ENCODE measurements around the gene CGRRF1. TPM values are rescaled to one million over a fixed set of nuclear protein-coding genes. Genes with fewer than 3 reads are reported as not detected.
A peak's percentile ranks its signal among the peaks of the same experiment; 100 is the strongest.

Gene CGRRF1
- total and polyA plus RNA-seq, 2 of the 13 experiments (the other 11 are each of a cell fraction or from before 2014, with no cell fraction given), result 16.8 to 18.2 TPM

DNA sequence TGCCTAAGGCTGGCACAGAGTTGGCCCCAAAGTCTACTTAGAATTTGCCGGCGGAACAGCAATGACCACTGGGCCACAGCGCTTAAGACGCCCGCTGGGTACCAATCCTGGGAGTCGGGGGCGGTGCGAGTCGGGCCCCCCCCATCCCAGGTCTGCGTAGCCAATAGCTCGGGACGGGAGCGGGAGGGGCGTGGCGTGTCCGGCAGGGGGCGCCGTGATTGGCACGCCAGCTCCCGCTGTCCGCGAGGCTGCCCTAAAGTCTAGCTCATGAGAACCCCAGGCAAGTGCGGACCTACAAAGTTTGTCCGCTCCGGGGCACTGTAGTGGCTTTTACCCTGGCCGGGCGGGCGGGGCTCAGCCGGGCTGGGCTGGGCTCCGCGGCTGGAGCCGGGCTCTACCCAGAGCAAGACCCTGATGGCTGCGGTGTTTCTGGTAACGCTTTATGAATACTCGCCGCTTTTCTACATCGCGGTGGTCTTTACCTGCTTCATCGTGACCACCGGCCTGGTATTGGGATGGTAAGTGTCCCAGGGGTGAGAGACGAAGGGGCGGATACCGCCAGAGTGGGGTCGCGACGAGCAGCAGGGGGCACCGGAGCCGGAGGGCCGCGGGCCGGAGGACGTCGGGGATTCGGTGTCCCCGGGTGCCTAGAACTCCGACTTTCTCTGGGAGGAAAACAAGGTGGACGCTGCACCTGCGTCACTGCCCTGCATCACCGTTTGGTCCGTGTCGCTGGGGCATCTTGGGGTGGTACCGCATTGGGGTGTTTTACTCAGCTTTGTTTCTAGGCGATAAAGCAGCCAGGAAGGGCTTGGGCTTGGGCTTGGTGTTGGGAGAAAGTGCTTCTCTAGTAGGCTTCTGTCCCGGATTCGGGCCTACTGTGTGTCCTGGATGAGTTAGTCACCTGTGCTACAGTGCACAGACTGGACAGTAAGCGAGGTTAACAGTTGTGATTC lies at the start of gene CGRRF1 (continued):
- peak; percentile 64; the same call in 1 of the 2 replicates for TF ChIP-seq KDM5B (CRISPR knock-in tag; IDR thresholded peaks at IDR 0.05; ENCODE audit: borderline replicate concordance)
- TF ChIP-seq FOXJ3 (CRISPR knock-in tag; IDR thresholded peaks at IDR 0.05; ENCODE audit: borderline replicate concordance), result peak; percentile 58; the same call in 1 of the 2 replicates
- peak; percentile 62; the same call in 1 of the 2 replicates for TF ChIP-seq ZNF766 (CRISPR knock-in tag; IDR thresholded peaks at IDR 0.05; ENCODE audit: borderline replicate concordance)
- peak; percentile 51; the same call in 1 of the 2 replicates for TF ChIP-seq MIXL1 (CRISPR knock-in tag; IDR thresholded peaks at IDR 0.05)
- TF ChIP-seq, protein P1, sequence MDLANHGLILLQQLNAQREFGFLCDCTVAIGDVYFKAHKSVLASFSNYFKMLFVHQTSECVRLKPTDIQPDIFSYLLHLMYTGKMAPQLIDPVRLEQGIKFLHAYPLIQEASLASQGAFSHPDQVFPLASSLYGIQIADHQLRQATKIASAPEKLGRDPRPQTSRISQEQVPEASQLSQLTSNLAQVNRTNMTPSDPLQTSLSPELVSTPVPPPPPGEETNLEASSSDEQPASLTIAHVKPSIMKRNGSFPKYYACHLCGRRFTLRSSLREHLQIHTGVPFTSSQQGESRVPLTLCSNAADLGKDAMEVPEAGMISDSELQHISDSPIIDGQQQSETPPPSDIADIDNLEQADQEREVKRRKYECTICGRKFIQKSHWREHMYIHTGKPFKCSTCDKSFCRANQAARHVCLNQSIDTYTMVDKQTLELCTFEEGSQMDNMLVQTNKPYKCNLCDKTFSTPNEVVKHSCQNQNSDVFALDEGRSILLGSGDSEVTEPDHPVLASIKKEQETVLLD (CRISPR knock-in tag; IDR thresholded peaks at IDR 0.05; ENCODE audit: low read depth), result peak; percentile 47; the same call in 1 of the 2 replicates
- TF ChIP-seq ZNF678 (CRISPR knock-in tag; IDR thresholded peaks at IDR 0.05), result no peak
- peak; percentile 83 for TF ChIP-seq KDM3A (CRISPR knock-in tag; IDR thresholded peaks at IDR 0.05; ENCODE audit: low read depth)
- peak; percentile 72 for TF ChIP-seq MEIS2 (CRISPR knock-in tag; IDR thresholded peaks at IDR 0.05)
- TF ChIP-seq, protein P2, sequence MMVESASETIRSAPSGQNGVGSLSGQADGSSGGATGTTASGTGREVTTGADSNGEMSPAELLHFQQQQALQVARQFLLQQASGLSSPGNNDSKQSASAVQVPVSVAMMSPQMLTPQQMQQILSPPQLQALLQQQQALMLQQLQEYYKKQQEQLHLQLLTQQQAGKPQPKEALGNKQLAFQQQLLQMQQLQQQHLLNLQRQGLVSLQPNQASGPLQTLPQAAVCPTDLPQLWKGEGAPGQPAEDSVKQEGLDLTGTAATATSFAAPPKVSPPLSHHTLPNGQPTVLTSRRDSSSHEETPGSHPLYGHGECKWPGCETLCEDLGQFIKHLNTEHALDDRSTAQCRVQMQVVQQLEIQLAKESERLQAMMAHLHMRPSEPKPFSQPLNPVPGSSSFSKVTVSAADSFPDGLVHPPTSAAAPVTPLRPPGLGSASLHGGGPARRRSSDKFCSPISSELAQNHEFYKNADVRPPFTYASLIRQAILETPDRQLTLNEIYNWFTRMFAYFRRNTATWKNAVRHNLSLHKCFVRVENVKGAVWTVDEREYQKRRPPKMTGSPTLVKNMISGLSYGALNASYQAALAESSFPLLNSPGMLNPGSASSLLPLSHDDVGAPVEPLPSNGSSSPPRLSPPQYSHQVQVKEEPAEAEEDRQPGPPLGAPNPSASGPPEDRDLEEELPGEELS (CRISPR knock-in tag; IDR thresholded peaks at IDR 0.05), result 0 out of 2 replicates have a peak, but pooled peaks have one; percentile 12
- TF ChIP-seq, protein P3, sequence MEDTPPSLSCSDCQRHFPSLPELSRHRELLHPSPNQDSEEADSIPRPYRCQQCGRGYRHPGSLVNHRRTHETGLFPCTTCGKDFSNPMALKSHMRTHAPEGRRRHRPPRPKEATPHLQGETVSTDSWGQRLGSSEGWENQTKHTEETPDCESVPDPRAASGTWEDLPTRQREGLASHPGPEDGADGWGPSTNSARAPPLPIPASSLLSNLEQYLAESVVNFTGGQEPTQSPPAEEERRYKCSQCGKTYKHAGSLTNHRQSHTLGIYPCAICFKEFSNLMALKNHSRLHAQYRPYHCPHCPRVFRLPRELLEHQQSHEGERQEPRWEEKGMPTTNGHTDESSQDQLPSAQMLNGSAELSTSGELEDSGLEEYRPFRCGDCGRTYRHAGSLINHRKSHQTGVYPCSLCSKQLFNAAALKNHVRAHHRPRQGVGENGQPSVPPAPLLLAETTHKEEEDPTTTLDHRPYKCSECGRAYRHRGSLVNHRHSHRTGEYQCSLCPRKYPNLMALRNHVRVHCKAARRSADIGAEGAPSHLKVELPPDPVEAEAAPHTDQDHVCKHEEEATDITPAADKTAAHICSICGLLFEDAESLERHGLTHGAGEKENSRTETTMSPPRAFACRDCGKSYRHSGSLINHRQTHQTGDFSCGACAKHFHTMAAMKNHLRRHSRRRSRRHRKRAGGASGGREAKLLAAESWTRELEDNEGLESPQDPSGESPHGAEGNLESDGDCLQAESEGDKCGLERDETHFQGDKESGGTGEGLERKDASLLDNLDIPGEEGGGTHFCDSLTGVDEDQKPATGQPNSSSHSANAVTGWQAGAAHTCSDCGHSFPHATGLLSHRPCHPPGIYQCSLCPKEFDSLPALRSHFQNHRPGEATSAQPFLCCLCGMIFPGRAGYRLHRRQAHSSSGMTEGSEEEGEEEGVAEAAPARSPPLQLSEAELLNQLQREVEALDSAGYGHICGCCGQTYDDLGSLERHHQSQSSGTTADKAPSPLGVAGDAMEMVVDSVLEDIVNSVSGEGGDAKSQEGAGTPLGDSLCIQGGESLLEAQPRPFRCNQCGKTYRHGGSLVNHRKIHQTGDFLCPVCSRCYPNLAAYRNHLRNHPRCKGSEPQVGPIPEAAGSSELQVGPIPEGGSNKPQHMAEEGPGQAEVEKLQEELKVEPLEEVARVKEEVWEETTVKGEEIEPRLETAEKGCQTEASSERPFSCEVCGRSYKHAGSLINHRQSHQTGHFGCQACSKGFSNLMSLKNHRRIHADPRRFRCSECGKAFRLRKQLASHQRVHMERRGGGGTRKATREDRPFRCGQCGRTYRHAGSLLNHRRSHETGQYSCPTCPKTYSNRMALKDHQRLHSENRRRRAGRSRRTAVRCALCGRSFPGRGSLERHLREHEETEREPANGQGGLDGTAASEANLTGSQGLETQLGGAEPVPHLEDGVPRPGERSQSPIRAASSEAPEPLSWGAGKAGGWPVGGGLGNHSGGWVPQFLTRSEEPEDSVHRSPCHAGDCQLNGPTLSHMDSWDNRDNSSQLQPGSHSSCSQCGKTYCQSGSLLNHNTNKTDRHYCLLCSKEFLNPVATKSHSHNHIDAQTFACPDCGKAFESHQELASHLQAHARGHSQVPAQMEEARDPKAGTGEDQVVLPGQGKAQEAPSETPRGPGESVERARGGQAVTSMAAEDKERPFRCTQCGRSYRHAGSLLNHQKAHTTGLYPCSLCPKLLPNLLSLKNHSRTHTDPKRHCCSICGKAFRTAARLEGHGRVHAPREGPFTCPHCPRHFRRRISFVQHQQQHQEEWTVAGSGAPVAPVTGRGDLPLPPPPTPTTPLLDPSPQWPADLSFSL (CRISPR knock-in tag; IDR thresholded peaks at IDR 0.05), result peak; percentile 61; the same call in 1 of the 2 replicates
- peak; percentile 79 for TF ChIP-seq CCAR2 (optimal IDR thresholded peaks at IDR 0.05; ENCODE audit: low read depth, low read length)
- TF ChIP-seq SOX6 (IDR thresholded peaks at IDR 0.05), result no peak
- peak; percentile 74 for TF ChIP-seq SOX6 (CRISPR knock-in tag; IDR thresholded peaks at IDR 0.05)
- peak; percentile 98 for TF ChIP-seq ZNF501 (CRISPR knock-in tag; IDR thresholded peaks at IDR 0.05)
- peak; percentile 70; the same call in 1 of the 2 replicates for TF ChIP-seq ZNF280D (CRISPR knock-in tag; IDR thresholded peaks at IDR 0.05)

All from HepG2 (cell line).